Measurements from ENCODE around the gene P4HB. TPM values are rescaled to one million over a fixed set of nuclear protein-coding genes. Genes with fewer than 3 reads are reported as not detected.

P4HB gene
- total and polyA plus RNA-seq, 12 donors, result 244 to 801 (median 332) TPM

GRCh38 chr17:81895400-81895799, 35.1 kb upstream of the P4HB start:
- ATAC-seq, result no peak
- 93 to 95% methylated on average over 11 of the region's 11 CpGs for WGBS, 2 donors
- H3K4me1 ChIP-seq, result peaks cover 3 to 19% (median 15%) of the 10 kb centered on the region in 9 donors
- H3K27ac ChIP-seq, result no peak overlapping the region
- TF ChIP-seq, protein P1, sequence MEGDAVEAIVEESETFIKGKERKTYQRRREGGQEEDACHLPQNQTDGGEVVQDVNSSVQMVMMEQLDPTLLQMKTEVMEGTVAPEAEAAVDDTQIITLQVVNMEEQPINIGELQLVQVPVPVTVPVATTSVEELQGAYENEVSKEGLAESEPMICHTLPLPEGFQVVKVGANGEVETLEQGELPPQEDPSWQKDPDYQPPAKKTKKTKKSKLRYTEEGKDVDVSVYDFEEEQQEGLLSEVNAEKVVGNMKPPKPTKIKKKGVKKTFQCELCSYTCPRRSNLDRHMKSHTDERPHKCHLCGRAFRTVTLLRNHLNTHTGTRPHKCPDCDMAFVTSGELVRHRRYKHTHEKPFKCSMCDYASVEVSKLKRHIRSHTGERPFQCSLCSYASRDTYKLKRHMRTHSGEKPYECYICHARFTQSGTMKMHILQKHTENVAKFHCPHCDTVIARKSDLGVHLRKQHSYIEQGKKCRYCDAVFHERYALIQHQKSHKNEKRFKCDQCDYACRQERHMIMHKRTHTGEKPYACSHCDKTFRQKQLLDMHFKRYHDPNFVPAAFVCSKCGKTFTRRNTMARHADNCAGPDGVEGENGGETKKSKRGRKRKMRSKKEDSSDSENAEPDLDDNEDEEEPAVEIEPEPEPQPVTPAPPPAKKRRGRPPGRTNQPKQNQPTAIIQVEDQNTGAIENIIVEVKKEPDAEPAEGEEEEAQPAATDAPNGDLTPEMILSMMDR (IDR thresholded peaks at IDR 0.05), result no peak
- H3K36me3 ChIP-seq, result peaks cover 0 to 72% (median 44%) of the 10 kb centered on the region in 9 donors
- no peaks in the 10 kb centered on the region for H3K27me3 ChIP-seq
- H3K4me3 ChIP-seq, result no peak overlapping the region
- intact Hi-C loops (cut with DNase I), result no loop called here
- H3K9me3 ChIP-seq, result no peaks in the 10 kb centered on the region
- DNase-seq, result no peak

DNA sequence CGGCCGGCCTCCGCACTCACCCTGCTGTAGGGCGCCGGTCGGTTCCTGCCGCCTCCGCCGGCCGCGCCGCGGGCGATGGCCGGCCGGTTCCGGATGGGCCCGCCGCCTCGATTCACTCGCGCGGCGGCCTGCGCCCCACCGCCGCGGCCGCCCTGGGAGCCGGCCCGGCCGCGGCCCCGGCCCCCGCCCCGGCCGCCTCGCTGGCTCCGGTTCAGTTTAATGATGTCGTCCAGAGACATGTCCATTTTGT, 30.9 kb upstream of the P4HB start:
- ATAC-seq, result no peak
- 0 to 1% methylated on average over 25 to 40 of the region's 40 CpGs for WGBS, 2 donors
- peaks cover 0 to 70% (median 42%) of the 10 kb centered on the region in 9 donors for H3K36me3 ChIP-seq

GRCh38 chr17:81890447-81891302, 30.3 kb upstream of the P4HB start:
- TF ChIP-seq, protein P1 (IDR thresholded peaks at IDR 0.05), result no peak
- Histone ChIP-seq H3K27me3 (no peaks in the 10 kb centered on the region), H3K4me1 (peaks cover 11 to 39% (median 27%) of the 10 kb centered on the region in 9 donors), H3K36me3 (peaks cover 0 to 70% (median 37%) of the 10 kb centered on the region in 9 donors), H3K27ac (peak overlapping the region; percentile 64 to 98 (median 96)), H3K9me3 (no peaks in the 10 kb centered on the region), H3K4me3 (peak overlapping the region; percentile 72 to 100 (median 98))
- no peak for ATAC-seq
- WGBS, 2 donors, result 8 to 9% methylated on average over 56 to 69 of the region's 69 CpGs
- no peak for DNase-seq
- intact Hi-C loops (cut with DNase I), result loop anchor here in 1 of 10 donors (5.0 kb wide), 1 partner anchor 1838 kb away; no protein-coding TSS in a partner anchor

More for the DNA sequence above, 30.9 kb upstream of the P4HB start:
- no peaks in the 10 kb centered on the region for H3K9me3 ChIP-seq
- intact Hi-C loops (cut with DNase I), result loop anchor here in 1 of 10 donors (5.0 kb wide), 1 partner anchor 1839 kb away; no protein-coding TSS in a partner anchor
- DNase-seq, result no peak
- H3K27me3 ChIP-seq, result no peaks in the 10 kb centered on the region
- H3K4me3 ChIP-seq, result peak overlapping the region; percentile 72 to 100 (median 98)
- TF ChIP-seq, protein P1 (IDR thresholded peaks at IDR 0.05), result no peak
- H3K27ac ChIP-seq, result peak overlapping the region; percentile 64 to 98 (median 96)
- peaks cover 11 to 34% (median 27%) of the 10 kb centered on the region in 9 donors for H3K4me1 ChIP-seq

DNA sequence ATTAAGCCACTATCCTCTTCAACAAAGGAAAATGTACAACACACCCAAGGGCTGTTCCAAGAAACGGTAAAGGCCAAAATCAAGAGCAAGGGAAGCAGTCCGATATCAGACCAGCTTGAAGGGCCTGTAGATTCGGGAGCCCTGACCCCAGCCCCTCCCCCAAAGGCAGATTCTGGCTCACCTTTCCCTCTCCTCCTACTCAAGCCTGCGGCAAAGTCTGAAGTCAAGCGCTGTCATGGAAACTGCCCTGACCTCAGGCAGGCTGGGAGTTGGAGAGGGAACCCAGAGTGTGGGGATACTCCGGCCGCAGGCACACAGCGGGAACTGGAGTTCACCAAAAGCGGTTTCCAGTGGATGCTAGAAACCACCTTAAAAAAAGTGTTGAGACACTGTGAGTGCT, 29.3 kb upstream of the P4HB start:
- no peaks in the 10 kb centered on the region for H3K9me3 ChIP-seq
- WGBS, 2 donors, result 93% methylated on average over 9 of the region's 9 CpGs
- H3K4me3 ChIP-seq, result peak overlapping the region in 2 of 10 donors; percentile 97 to 98
- DNase-seq (no peak), ATAC-seq (no peak)
- TF ChIP-seq, protein P1 (IDR thresholded peaks at IDR 0.05), result no peak
- H3K4me1 ChIP-seq, result peaks cover 11 to 48% (median 27%) of the 10 kb centered on the region in 9 donors
- H3K27ac ChIP-seq, result no peak overlapping the region
- intact Hi-C loops (cut with DNase I), result loop anchor here in 1 of 10 donors (5.0 kb wide), 1 partner anchor 1837 kb away; no protein-coding TSS in a partner anchor
- H3K36me3 ChIP-seq, result peaks cover 0 to 70% (median 34%) of the 10 kb centered on the region in 9 donors
- no peaks in the 10 kb centered on the region for H3K27me3 ChIP-seq

Data from heart right ventricle (tissue), 16 donors.